GM12878 (cell line): ENCODE measurements around the gene PLOD2.

Experiments used
- CTCF ChIP-seq, 3 experiments: IDR thresholded peaks in 2 of 3; conservative IDR thresholded peaks in 1 of 3; 2 replicates each; pipeline ENCODE4 v1.5.1; 2011; ENCODE audit warnings: low read depth in 3 of 3, low read length in 3 of 3, mild to moderate bottlenecking in 3 of 3, control low read depth in 2 of 3, moderate library complexity in 2 of 3, inconsistent platforms in 1 of 3, mixed read lengths in 1 of 3; ENCODE audit not compliant: control insufficient read depth in 2 of 3, insufficient read depth in 1 of 3; ENCODE audit errors: extremely low read depth in 1 of 3
- GABPA ChIP-seq: IDR thresholded peaks from 2 replicates; pipeline ENCODE4 v1.6.1; 2014; ENCODE audit warnings: antibody characterized with exemption, low read depth, mild to moderate bottlenecking, inconsistent platforms
- MAX ChIP-seq: IDR thresholded peaks from 2 replicates; pipeline ENCODE4 v1.6.1; 2012; ENCODE audit warnings: low read depth, low read length, improper control_type of control experiment
- SKIL ChIP-seq: fragments of 450-650 bp; IDR thresholded peaks from 2 replicates; pipeline ENCODE4 v1.6.1; 2017; ENCODE audit warnings: mild to moderate bottlenecking, low read depth, inconsistent platforms; ENCODE audit not compliant: poor library complexity, severe bottlenecking
- ZNF207 ChIP-seq: fragments of 450-650 bp; IDR thresholded peaks from 2 replicates; pipeline ENCODE4 v1.6.1; 2014; ENCODE audit warnings: antibody characterized with exemption, mild to moderate bottlenecking, borderline replicate concordance

- TF ChIP-seq CTCF (IDR thresholded peaks at IDR 0.05 in 2 of 3, conservative IDR thresholded peaks at IDR 0.05 in 1 of 3; ENCODE audit: control insufficient read depth in 2 of 3, extremely low read depth in 1 of 3, insufficient read depth in 1 of 3, low read depth in 3 of 3, low read length in 3 of 3) = no peak
- TF ChIP-seq ZNF207 = no peak
- TF ChIP-seq MAX = no peak
- no peak for TF ChIP-seq SKIL
- TF ChIP-seq GABPA = no peak
Observed at GRCh38 chr3:146093896-146094295, 67.1 kb downstream of the PLOD2 start.
